Measurements from ENCODE around the gene AHRR.
"Not testable (repeated sequence)": the region's sequence is repeated elsewhere in the genome, so short reads cannot be mapped to it uniquely, and the experiment has no call there.

The AHRR gene

DNA sequence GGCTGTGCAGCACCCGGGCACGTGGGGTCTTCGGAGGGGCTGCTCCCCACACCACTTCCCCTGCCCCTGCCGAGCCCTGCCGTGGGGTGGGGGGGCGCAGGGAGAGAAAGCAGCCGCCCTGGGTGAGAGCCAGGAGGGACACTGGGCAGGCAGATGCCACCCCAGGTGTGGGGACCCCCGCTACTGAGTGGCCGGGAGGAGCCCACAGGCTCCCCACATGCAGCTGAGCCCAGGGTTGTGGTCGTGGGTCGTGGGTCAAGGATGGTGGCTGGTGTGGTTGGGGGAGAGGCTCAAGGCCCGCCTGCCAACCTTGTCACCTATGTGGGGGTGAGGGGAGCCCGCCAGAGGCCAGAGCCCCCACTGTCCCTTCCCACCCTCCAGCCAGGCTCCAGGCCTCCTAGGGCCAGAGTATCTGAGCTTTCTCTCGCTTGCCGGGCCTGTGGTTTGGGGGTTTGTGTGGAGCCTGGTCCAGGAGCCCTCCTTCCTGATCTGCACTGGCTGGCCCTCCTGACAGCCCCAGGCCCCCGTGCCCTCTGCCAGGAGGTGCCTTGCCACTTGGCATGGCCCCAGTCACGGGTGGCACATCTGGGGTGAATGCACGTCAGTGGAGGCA lies 157.0 kb downstream of the AHRR start:
- DNase-seq, result no peak

DNA sequence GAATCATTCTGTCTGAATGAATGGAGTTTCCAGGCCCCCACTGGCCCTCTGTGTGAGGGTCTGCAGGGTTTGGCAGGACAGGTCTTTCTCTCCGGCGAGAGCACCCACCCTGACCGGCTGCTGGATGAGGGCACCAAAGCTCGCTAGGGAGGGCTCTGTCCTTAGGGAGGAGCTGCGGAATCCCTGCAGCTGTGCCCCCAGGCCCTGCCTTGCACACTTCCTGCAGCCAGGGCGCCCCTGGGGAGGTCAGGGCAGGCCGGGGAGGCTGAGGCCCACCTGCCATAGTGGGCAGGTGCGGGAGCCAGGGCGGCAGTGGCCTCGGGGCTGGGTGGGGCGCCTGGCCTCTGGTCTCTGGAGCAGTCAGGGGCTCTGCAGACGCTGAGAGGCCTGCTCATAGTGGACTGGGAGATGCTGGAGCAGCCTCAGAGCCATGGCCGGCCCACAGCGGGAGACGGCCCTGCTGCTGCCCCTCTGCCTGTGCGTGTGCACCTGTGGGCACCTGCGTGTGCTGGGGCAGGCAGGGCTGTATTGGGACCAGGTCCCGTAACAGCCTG lies 157.5 kb downstream of the AHRR start:
- no peak for DNase-seq

DNA sequence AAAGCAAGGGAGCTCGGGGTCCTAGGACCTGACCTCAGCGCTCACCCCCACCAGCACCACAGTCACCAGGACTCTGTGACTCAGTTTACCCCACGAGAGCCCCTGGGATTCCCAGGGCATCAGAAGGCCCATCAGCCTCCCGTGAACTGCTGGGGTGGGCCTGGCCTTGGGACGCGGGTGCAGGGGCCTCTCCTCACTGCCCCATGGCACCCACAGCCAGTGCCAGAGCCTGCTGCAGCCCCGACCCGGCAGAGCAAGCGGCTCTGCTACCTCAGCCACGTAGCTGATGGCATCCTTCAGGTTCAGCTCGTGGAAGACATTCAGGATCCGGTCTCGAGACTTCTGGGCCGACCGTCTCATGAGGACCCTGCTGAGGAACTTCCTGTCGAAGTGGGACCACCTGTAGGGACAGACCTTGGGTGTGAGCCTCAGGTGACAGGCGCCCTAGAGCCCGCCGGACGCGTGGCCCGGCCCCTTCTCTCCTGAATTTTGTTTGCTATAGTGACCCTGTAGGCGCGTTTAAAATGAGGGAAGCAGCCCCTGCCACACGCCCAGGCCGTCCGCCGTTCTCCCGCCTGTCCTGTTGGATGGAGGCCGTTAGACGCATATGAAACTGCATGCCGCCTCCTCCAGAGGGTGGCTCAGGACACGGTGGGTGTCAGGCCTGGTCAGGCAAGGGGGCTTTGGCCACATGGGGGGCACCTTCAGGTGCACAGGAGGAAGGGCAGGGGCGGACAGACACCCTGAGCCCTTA lies 158.2 kb downstream of the AHRR start:
- no peak for DNase-seq

DNA sequence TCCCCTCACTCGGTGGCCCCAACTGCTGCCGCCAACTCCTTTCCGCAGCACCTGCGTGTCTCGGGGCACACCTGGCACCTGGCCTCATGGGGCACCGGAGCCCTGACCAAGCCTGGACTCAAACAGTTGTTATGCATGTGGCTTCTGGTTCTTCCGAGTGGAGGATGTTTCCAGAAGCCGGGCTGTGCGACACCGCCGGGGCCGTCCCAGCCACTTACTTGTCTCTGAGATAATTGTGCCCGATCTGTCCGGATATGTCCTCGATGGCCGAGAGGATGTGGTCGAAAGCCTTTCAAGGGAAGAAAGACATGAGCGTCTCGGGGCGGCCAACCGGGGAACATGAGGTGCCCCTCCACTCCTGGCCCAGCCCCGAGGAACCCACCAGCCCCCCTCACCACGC lies 159.8 kb downstream of the AHRR start:
- DNase-seq, result no peak

DNA sequence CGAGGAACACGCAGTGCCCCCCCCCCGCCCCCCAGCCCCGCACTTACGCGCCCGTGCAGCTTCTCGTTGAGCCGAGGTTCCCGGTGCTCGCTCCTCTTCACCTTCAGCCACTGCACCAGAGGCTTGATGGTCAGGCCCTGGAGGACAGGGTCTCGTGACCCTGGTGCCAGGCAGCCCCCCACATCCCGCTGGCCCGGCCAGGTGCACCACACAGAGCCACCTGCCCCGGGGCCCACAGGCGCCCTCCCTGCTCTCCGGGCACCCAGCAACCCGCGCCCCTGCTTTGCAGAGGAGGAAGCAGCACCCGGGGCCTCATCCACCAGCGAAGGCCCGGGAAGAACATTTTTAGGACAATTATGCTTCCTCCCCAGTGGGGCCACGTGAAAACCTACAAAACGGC lies 160.5 kb downstream of the AHRR start:
- no peak for DNase-seq

DNA sequence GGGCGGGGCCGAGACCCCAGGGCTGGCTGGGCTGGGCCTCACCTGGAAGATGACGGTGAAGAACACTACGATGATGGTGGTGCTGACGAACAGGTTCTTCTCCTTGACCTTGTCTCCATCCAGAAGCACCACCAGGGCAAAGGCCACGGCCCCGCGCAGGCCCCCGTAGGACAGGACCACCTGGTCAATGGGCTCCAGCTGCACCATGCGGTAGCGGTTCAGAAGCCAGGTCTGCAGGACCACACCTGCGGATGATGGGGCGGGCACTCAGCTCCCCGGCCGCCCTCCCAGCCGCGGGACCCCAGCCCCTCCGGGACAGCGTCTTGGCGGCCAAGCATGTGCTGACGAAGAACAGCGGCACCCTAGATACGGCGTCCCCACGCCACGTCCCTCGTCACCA lies 161.0 kb downstream of the AHRR start:
- no peak for DNase-seq

DNA sequence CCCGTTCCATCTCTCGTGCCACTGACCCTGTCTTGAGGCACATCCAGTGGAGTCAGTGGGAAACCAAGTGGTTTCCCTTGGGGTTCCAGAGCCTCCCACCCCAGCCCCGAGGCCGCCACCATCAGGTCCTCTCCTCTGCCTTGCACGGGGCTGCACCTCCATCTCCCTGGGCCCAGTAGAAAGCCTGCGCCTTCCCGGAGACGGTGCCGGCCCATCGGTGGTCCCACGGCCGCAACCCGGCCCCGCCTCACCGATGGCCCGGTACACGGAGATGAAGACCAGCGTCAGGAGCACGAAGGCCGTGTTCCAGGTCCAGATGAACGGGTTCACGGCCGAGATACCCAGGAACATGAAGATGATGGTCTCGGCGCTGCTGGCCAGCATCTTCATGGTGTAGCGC lies 161.5 kb downstream of the AHRR start:
- no peak for DNase-seq

DNA sequence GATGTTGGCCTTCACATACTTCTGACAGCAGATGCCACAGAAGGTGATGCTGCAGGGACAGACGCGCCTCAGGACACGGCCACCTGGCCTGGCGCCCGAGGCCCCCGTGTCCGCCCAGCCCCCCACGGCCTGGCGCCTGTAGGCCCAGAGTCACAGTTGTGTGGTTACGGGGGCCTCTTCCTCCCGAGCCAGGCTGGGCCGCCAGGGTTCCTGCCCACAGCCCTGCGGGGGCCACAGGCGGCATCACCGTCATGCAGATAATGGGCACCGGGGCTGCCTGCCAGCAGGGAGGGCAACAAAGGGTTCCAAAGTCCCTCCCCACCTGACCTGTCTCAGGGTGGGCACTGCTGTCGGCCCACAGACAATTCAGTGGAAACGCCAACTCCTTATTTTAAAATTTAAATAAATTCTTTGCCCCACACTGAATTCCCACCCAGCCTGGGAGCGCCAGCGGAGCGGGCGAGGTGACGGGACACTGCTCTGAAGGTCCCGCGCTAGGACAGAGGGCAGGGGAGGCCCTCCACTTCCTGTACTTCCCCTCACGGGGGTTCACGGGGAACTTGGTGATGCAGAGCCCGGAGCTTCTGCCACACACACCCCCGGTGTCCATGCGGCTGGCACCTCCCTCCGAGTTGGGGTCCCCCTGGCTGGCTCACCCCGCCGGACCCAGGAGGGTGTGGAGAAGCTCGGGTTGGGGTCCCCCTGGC lies 162.1 kb downstream of the AHRR start:
- no peak for DNase-seq

DNA sequence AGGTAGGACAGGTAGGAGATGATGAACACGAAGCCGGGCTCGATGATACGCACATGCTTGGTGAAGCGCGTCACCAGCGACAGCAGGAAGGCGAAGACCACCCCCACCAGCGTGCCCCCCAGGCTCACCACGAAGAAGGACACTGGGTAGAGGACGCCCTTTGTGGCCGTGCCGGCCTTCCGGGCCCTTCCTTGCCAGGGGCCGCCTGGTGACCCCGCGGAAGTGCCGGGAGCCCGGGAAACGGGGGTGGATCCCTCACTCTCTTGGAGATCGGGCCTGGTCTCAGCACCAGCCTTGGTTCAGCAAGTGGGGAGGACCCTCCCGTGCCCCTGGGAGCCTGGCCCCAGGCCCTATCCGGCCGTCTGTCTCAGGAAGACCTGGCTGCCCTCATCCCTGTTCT lies 163.0 kb downstream of the AHRR start:
- DNase-seq, result no peak

DNA sequence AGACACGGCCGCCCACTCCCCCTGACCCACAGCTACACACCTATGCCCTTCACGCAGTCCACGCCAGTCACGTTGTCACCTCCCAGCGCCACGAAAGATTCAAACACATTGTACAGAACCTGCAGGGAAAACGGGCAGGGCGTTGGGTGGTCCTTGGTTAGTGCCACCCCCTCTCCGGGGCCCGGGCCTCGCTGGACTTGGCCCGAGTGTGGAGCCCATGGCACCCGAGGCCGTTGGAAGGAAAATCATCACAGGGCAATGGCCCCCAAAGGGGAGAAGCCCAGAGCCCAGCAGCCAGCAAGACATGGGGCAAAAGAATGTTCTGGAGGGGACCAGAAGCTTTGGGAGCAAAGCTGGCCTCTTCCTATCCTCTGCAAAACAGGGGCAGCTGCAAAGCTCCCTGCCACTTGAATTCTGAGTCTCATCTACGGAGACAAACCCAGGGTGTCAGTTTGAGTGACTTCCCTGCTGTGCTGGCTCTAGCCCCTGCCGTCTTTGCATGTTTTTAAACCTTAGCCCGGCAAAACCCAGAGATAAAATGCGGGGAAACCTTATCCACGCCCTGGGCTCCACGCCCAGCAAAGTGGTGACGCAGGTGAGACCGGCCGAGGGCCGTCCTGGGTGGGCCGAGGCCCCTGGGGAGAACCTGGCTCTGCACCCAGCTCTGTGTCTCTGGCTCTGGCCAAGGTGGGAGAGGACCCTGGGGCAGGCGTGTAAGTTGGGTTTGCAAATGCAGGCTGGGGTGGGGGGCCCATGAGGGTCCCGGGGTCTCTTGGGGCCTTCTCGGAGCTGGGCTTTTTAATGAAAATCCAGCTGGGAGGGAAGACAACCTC lies 163.8 kb downstream of the AHRR start:
- DNase-seq, result no peak

DNA sequence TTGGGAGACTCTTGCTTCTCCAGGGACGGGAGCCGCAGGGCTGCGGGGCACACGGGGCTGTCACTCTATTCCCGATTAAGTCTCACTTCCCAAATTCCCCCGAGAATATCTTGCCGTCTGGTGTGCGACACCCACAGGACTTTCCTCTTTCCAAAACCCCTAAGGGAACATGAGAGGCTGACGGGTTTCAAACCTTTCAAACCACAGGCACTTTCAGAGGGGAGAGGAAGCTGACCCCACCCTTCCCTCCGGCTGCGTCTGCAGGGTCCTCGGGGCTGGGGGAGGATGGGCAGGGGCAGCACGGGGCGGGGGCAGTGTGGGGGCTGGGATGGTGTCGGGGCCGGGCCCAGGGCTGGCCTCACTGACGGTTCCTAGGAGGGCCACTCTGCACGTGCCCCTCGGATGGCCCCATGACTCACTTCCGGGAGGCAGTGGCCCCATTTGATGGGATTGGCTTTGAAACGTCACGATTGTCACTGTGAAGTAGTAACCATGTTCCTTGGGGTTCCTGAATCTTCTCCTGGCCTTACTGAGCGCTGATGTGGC lies 164.5 kb downstream of the AHRR start:
- DNase-seq, result peak; percentile 29

DNA sequence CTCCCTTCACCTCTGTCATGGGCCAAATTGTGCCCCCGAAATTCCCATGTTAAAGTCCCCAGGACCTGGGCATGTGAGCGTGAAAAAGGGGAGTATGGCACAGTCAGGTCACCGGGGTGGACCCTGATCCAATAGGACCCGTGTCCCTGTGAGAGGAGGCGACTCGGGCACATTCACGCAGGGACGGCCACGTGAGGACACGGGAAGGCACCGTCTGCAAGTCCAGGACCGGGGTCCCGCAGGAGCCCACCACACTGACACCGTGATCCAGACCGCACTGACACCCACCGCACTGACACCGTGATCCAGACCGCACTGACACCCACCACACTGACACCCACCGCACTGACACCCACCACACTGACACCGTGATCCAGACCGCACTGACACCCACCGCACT lies 165.1 kb downstream of the AHRR start:
- DNase-seq, result not testable (repeated sequence)
